Left lobe of liver (tissue), 2 donors: ENCODE results near the gene PLXDC2. TPM values are rescaled to one million over a fixed set of nuclear protein-coding genes. Genes with fewer than 3 reads are reported as not detected.

ENCODE experiments used
- ATAC-seq: fragments of 200-7000 bp; cut with Tn5 transposase; one replicate; pipeline ENCODE4 v1.9.1; 2020; ENCODE audit warnings: mild to moderate bottlenecking, moderate library complexity
- DNase-seq: peaks from one replicate; pipeline ENCODE4 v3.0.0-alpha.2; 2020; ENCODE audit warnings: low spot score
- total RNA-seq: library from RNA; stranded (reverse); gene quantifications from one replicate; pipeline ENCODE4 v1.2.1, GENCODE V29; 2021
- donor health status: DM: no; HTN: no; CAD: no; lungs with moderate emphysema.
- donor health status: DM: no; HTN: yes; CAD: no.

The PLXDC2 gene
- total RNA-seq, 1 donor from 2014 or later: 5.0 TPM

- no peak for DNase-seq
- peak; percentile 74 for ATAC-seq
Observed at GRCh38 chr10:19931894-19932590, 115.8 kb downstream of the PLXDC2 start.

- ATAC-seq (peak; percentile 47), DNase-seq (no peak)
Observed at GRCh38 chr10:19932806-19933371, 116.7 kb downstream of the PLXDC2 start.

- DNase-seq: no peak
- no peak for ATAC-seq
Observed at GRCh38 chr10:19933772-19934171, 117.5 kb downstream of the PLXDC2 start.

GRCh38 chr10:19935176-19935575 lies 118.9 kb downstream of the PLXDC2 start:
- DNase-seq: no peak
- ATAC-seq: no peak

GRCh38 chr10:19936289-19936688 lies 120.1 kb downstream of the PLXDC2 start:
- no peak for ATAC-seq
- no peak for DNase-seq

GRCh38 chr10:19937989-19938388 lies 121.8 kb downstream of the PLXDC2 start:
- ATAC-seq (no peak), DNase-seq (no peak)

- no peak for DNase-seq
- ATAC-seq: no peak
Observed at GRCh38 chr10:19941206-19941880, 125.1 kb downstream of the PLXDC2 start.

- peak; percentile 84 for ATAC-seq
- no peak for DNase-seq
Observed at GRCh38 chr10:19944911-19945663, 128.9 kb downstream of the PLXDC2 start.

- ATAC-seq (no peak), DNase-seq (no peak)
Observed at GRCh38 chr10:19946245-19946644, 130.0 kb downstream of the PLXDC2 start.

- ATAC-seq: no peak
- no peak for DNase-seq
Observed at GRCh38 chr10:19946791-19947190, 130.6 kb downstream of the PLXDC2 start.

- no peak for DNase-seq
- ATAC-seq: no peak
Observed at GRCh38 chr10:19947215-19947614, 131.0 kb downstream of the PLXDC2 start.

- ATAC-seq (no peak), DNase-seq (no peak)
Observed at GRCh38 chr10:19947656-19948055, 131.4 kb downstream of the PLXDC2 start.

- DNase-seq (no peak), ATAC-seq (no peak)
Observed at GRCh38 chr10:19952224-19953010, 136.2 kb downstream of the PLXDC2 start.

GRCh38 chr10:19954601-19955000 lies 138.4 kb downstream of the PLXDC2 start:
- ATAC-seq (no peak), DNase-seq (no peak)

GRCh38 chr10:19956516-19957032 lies 140.3 kb downstream of the PLXDC2 start:
- ATAC-seq: no peak
- no peak for DNase-seq

- DNase-seq: no peak
- peak; percentile 67 for ATAC-seq
Observed at GRCh38 chr10:19958787-19959186, 142.6 kb downstream of the PLXDC2 start.

GRCh38 chr10:19961076-19962053 lies 145.1 kb downstream of the PLXDC2 start:
- no peak for DNase-seq
- no peak for ATAC-seq

- ATAC-seq (no peak), DNase-seq (no peak)
Observed at GRCh38 chr10:19964625-19965024, 148.4 kb downstream of the PLXDC2 start.

GRCh38 chr10:19966751-19967150 lies 150.5 kb downstream of the PLXDC2 start:
- DNase-seq (no peak), ATAC-seq (no peak)
